Brain pericyte (primary cell): ENCODE data around the gene POLR1B.
"Not testable (repeated sequence)": the region's sequence is repeated elsewhere in the genome, so short reads cannot be mapped to it uniquely, and the experiment has no call there.

Experiments
- DNase-seq: peaks from one replicate; pipeline ENCODE4 v3.0.0-alpha.2; 2012; ENCODE audit warnings: low read depth, low spot score

The POLR1B gene

GRCh38 chr2:112541315-112542122 lies 746 bp upstream of the POLR1B start:
- no peak for DNase-seq

GRCh38 chr2:112542984-112543661 lies 858 bp downstream of the POLR1B start:
- no peak for DNase-seq

GRCh38 chr2:112547333-112547732 lies 5.1 kb downstream of the POLR1B start:
- DNase-seq, result no peak

GRCh38 chr2:112548980-112549379 lies 6.7 kb downstream of the POLR1B start:
- DNase-seq, result no peak

- no peak for DNase-seq
These were observed 23.8 kb downstream of the POLR1B start for GRCh38 chr2:112566104-112566503.

GRCh38 chr2:112566508-112566907 lies 24.2 kb downstream of the POLR1B start:
- not testable (repeated sequence) for DNase-seq

GRCh38 chr2:112572005-112572404 lies 29.7 kb downstream of the POLR1B start:
- DNase-seq, result no peak

- DNase-seq, result no peak
These were observed 35.5 kb downstream of the POLR1B start for GRCh38 chr2:112577756-112578155.

GRCh38 chr2:112579241-112579640 lies 37.0 kb downstream of the POLR1B start:
- DNase-seq, result no peak

GRCh38 chr2:112580084-112580483 lies 37.8 kb downstream of the POLR1B start:
- no peak for DNase-seq

- no peak for DNase-seq
These were observed 40.1 kb downstream of the POLR1B start for GRCh38 chr2:112582314-112582746.

GRCh38 chr2:112583497-112584133 lies 41.4 kb downstream of the POLR1B start:
- no peak for DNase-seq

- DNase-seq, result peak; percentile 80
These were observed 42.0 kb downstream of the POLR1B start, which contains the start of gene CHCHD5 for GRCh38 chr2:112584134-112584890. Gene CHCHD5, plus strand, starts transcription at chr2:112584609. Its CDS starts 39 bp downstream, at chr2:112584648.

- DNase-seq, result no peak
These were observed 42.6 kb downstream of the POLR1B start for GRCh38 chr2:112584891-112585250.

GRCh38 chr2:112585400-112585799 lies 43.1 kb downstream of the POLR1B start:
- DNase-seq, result no peak

GRCh38 chr2:112585873-112586464 lies 43.7 kb downstream of the POLR1B start:
- no peak for DNase-seq

- DNase-seq, result peak; percentile 87
These were observed 46.4 kb downstream of the POLR1B start for GRCh38 chr2:112588611-112589045.

- DNase-seq, result no peak
These were observed 49.1 kb downstream of the POLR1B start for GRCh38 chr2:112591413-112591812.

- no peak for DNase-seq
These were observed 51.5 kb downstream of the POLR1B start for GRCh38 chr2:112593736-112594135.

GRCh38 chr2:112597537-112598322 lies 55.5 kb downstream of the POLR1B start:
- no peak for DNase-seq
